Inferior parietal cortex (tissue), 1 donor: ENCODE measurements around the gene STXBP6.

Experiments used
- DNase-seq: peaks from one replicate; pipeline ENCODE4 v3.0.0-alpha.2; 2016; ENCODE audit errors: extremely low spot score

STXBP6 gene

DNA sequence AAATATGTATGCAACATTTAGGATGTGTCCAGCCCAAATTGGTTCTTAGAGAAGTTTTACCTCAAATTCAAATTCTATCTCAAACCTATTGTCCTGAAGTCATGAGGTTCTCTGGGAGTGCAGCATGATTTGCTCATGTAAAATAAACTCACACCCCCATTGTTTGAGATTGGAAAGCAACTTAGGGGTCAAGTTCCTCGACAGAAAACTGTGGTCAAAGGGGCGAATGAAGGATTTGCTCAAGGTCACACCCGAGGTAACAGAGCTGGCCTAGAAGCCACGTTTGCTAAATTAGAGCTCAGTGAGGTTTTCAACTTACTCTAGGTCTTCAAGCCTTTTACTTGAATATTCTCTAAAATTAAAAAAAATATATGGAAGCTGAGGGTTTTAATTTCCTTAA, 218.3 kb downstream of the STXBP6 start:
- no peak for DNase-seq

- DNase-seq, result no peak
Observed at GRCh38 chr14:24829862-24830261, 220.1 kb downstream of the STXBP6 start.

DNA sequence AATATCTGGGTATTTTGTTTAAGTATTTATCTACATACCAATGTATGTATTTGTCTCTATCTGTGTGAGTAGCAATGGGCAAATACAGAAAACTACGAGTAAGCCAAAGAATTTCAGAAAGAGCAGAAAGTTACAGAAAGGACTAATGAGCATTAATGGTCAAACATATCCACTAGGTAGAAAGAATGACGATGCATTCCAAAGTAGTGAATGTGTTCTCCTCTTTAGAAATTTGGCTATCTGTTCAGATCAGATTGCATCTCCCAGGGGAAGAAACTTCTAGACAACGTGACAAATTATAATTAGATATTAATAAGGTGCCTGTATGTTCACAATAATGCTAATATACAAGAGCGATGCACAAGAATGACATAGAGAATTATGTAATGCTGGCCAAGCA, 221.5 kb downstream of the STXBP6 start:
- DNase-seq, result no peak

- DNase-seq, result no peak
Observed at GRCh38 chr14:24826390-24826789, 223.6 kb downstream of the STXBP6 start.

GRCh38 chr14:24820616-24821015, 229.3 kb downstream of the STXBP6 start:
- no peak for DNase-seq

DNA sequence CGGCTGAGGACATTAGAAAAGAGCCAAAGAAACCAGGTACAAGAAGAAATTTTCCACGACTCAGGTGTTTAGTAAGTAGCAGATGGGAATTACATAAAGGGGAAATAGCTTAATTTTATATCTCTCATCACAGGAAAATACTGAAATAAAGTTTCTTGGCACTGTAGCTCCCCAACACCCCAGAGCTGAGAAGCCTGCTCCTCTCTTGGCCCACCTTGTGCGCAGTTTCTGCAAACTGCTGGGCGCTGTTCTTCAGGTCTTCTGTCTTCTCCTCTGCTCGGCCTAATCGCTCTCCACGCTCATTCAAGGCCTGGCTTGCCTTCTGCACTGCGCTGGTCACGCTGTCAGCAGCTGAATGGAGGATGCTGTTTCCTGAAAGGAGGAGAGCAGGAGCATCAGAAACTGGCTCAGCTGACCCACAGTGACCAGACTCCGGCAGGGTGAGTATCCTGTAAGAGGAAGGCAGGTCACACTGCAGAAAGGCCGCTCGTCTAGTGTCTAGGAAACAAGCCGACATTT, 231.1 kb downstream of the STXBP6 start:
- DNase-seq, result no peak

- DNase-seq, result no peak
Observed at GRCh38 chr14:24818058-24818822, 231.7 kb downstream of the STXBP6 start.

DNA sequence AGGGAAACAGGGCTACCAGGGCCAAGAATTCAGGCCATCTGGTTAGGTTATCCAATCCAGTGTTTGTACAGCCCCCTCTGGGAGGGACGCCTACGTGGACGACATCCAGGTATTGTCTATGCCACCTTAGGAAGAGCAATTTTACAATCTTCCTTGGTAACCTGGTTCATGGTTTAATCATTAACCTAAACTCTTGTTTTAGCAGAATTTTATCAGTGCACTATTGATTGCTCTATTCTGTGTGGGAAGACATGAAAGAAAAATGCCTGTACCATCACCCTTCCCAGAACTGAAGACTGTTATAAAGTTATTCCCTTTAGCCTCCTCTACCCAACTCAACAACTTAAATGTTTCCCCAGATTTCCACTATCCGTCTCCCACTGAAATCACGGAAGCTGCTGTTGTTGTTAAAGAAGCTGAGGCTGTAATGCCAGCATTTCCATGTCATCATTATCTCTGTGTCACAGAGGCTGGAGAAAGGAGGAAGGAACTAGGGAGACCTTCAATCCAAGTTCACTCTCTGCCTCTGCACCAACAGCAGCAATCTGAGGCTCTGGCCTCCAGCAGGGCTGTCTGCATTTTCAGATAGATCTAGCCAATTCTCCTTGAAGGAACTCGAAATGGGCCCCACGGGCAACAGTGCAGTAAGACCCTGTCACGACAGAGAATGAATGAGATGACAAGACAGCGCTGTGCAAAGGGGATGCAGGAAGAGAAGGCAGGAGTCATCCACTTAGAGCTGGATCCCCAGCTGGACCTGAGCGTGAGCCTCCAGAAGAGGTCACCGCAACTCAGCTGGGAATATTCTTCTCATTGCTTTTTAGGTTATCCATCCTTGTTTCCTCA, 232.5 kb downstream of the STXBP6 start:
- peak; percentile 37 for DNase-seq

- no peak for DNase-seq
Observed at GRCh38 chr14:24816929-24817211, 233.1 kb downstream of the STXBP6 start.

- no peak for DNase-seq
Observed at GRCh38 chr14:24816011-24816928, 233.7 kb downstream of the STXBP6 start.

GRCh38 chr14:24815543-24815942, 234.4 kb downstream of the STXBP6 start:
- no peak for DNase-seq

DNA sequence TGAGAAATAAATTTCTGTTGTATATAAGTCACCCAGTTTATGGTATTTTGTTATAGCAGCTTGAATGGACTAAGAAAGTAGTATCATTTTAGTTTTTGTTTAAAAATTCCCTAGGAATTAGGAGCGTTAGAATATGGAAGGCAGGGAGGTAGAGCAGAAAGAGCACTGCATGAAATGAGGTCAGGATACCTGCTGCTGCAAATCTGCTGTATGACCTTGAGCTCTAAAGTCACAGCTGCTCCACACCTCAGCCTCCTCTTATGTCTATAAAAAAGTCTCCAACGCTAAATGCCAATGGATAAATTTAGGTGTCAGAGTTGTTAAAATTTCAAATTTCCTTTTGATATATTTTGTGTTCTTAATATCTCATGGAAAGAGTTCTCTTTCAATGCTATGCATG, 235.0 kb downstream of the STXBP6 start:
- DNase-seq, result no peak

GRCh38 chr14:24814346-24814745, 235.6 kb downstream of the STXBP6 start:
- no peak for DNase-seq

GRCh38 chr14:24813819-24814259, 236.1 kb downstream of the STXBP6 start:
- no peak for DNase-seq

- DNase-seq, result no peak
Observed at GRCh38 chr14:24813089-24813815, 236.7 kb downstream of the STXBP6 start.

- no peak for DNase-seq
Observed at GRCh38 chr14:24809135-24809534, 240.8 kb downstream of the STXBP6 start.

GRCh38 chr14:24808412-24808811, 241.5 kb downstream of the STXBP6 start:
- DNase-seq, result no peak

GRCh38 chr14:24806061-24806678, 243.8 kb downstream of the STXBP6 start:
- peak; percentile 76 for DNase-seq

GRCh38 chr14:24804552-24805212, 245.3 kb downstream of the STXBP6 start:
- no peak for DNase-seq

- DNase-seq, result no peak
Observed at GRCh38 chr14:24803933-24804494, 245.9 kb downstream of the STXBP6 start.
